GM21423 (cell line): ENCODE data around the gene FMNL2.
"Not testable (repeated sequence)": the region's sequence is repeated elsewhere in the genome, so short reads cannot be mapped to it uniquely, and the experiment has no call there.

Experiments
- ATAC-seq: cut with Tn5 transposase; IDR thresholded peaks from one replicate; pipeline ENCODE4 v1.9.1; 2021; ENCODE audit warnings: mild to moderate bottlenecking, moderate library complexity; ENCODE audit not compliant: unreplicated experiment

FMNL2 gene

GRCh38 chr2:152513029-152513428, 178.1 kb downstream of the FMNL2 start:
- ATAC-seq: no peak

- no peak for ATAC-seq
Measured at GRCh38 chr2:152513681-152514080, 178.7 kb downstream of the FMNL2 start.

DNA sequence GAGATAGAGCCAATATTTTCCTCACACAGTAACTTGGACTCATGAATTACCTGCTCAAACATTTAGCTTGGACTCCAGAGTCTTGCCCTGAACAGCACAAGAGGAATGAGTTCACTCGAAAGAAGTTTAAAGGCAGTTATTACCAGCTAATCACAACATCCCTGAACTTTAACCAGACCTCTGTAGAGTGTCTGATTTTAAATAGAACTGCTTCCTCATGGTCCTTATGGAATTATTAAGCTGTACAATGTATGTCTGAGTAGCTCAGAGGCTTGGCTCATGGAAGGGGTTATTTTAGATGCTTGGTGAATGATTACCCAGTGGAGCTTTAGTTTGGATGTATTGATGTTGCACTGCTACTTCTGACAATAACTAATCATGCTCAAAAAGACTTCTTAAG, 183.1 kb downstream of the FMNL2 start:
- ATAC-seq: no peak

- no peak for ATAC-seq
Measured at GRCh38 chr2:152518641-152519580, 183.9 kb downstream of the FMNL2 start.

DNA sequence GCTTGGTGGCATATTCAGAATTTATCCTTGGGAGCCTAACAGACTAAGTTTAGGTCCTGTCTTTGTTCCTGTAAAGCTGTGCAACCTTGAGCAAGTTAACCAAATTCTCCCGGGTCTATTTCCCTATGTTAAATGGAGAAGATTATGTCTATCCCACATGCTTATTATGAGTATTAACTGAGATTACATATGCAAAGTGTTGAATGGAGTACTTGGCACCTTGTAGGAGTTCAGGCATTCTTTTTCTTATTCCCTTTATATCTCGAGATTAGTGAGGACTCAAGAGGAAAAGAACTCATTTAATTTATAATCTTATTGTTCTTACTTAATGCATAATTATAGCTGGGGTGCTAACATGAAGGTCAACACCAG, 184.6 kb downstream of the FMNL2 start:
- no peak for ATAC-seq

DNA sequence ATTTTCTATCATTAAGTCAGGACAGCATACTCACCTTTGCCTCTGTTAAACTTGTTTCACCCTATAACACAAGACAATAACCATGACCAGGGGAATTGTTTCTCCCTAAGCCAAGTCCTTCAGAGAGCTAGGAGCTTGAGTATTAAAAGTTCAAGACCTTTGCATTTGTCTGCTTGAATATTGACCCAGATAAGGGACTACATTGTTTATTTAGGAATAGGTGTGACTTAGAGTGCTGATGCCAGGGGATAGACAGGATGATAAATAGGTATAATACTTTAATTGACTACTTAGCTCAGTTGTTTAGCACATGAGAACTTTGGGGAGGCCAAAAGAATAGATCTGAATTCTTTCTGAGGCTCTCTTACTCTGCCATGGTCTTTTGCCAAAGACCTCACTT, 185.8 kb downstream of the FMNL2 start:
- no peak for ATAC-seq

GRCh38 chr2:152522446-152522845, 187.5 kb downstream of the FMNL2 start:
- not testable (repeated sequence) for ATAC-seq

DNA sequence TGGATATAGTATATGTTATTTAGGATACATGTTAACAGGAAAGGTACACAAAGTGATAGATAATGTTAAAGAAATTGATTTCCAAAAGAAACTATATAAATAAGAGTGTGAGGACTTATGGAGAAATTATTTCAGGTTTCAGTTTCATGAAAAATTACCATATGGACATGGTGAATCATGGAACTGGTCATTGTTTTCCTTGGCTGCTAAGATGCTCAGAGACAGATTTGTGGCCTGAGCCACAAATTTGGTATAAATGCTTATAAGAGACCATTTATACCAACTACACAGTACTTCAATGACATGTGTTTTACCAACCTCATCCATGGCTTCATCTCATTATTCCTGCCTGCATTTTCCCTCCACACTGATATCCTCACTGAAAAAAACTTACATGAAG, 188.1 kb downstream of the FMNL2 start:
- no peak for ATAC-seq

- no peak for ATAC-seq
Measured at GRCh38 chr2:152525277-152525838, 190.4 kb downstream of the FMNL2 start.

GRCh38 chr2:152529420-152530115, 194.6 kb downstream of the FMNL2 start:
- no peak for ATAC-seq

DNA sequence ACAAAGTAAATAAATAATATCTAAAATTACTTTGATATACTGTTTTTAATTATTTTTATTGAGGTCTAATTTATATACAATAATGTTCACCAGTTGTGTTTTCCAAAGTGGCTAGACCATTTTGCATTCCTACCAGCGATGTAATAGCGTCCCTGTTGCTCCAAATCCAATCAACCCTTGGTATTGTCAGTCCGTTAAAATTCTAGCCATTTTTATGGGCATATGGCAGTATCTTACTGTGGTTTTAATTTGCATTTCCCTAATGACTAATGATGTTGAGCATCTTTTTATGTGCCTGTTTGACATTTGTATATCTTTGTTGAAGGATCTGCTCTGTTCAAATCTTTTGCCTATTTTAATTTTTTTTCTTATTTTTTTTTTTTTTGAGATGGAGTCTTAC, 197.3 kb downstream of the FMNL2 start:
- ATAC-seq: no peak

DNA sequence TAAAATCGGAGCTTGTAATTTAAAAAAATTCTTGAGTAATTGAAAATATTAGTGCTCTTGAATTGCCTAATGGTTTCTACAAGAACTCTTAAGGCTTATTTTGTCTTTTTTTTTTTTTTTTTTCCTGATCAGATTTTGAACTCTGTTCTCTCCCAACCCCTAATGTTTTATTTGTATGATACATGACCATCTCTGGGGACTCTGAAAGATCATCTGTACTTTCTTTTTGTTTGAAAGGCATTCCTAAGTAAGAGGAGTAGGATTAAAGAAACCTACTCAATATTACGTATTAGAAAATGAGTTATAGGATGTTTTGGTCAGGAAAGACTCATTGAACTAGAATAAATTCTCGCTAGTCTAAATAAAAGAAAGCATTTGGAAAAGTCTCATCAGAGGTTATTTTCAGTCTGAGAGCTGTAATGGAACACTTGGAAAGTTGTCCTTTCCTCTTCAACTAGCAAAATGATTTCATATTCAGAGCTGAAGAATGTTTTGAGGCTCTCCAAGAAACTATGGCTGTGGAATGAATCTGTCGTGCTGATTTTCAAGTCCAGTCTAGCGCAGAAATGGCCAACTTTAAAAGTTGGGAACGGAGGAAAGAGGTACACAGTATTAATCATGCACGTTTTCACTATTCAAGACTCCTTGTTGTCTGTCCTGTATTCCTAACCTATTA, 199.6 kb downstream of the FMNL2 start:
- no peak for ATAC-seq

GRCh38 chr2:152537081-152537651, 202.2 kb downstream of the FMNL2 start:
- ATAC-seq: no peak

DNA sequence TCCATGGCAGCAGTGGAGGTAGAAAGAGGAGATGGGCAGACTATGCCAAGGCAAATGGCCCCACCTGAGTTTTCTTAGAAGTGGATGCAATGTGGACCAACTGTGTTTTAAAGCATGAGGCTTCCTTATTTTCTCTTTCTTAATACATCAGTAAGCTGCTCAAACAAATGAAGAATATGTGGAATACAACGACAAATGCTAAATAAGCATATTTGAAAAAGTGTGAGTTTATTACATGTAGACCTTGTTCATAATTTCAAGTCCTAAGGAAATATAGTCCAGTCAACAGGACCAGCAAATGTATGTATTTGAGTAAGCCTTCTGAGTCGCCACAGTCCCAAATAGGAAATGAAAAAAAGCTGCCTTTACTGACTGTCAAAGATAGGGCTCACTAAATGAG, 204.4 kb downstream of the FMNL2 start:
- ATAC-seq: no peak

- ATAC-seq: no peak
Measured at GRCh38 chr2:152541712-152542111, 206.7 kb downstream of the FMNL2 start.

DNA sequence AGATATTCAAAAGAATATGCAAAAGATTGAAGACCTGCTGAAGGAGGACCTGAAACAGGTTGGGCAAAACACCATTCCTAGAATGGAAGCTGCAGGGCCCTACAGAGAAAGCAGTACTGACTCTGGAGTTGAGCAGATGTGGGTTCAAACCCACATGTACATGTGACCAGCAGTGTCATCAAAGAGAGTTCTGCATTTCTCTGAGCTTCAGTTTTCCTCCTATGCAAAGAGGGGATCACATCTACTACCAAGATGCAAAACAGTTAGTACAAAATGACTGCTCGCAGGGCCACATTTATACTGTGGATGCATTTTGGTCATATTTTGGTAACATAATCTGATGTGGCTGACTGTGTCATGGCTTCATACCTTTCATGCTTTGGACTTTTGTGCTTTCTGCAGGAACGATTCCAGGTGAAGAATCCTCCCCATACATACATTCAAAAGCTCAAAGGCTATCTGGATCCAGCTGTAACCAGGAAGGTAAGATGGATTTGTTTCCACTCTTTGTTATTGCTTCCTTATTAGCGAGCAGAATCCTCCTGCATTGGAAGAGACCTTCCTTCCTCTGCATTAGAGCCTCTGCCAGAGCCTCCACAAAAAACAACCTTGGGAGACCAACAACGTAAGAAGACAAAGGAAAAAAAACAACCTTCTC, 207.5 kb downstream of the FMNL2 start:
- ATAC-seq: no peak

DNA sequence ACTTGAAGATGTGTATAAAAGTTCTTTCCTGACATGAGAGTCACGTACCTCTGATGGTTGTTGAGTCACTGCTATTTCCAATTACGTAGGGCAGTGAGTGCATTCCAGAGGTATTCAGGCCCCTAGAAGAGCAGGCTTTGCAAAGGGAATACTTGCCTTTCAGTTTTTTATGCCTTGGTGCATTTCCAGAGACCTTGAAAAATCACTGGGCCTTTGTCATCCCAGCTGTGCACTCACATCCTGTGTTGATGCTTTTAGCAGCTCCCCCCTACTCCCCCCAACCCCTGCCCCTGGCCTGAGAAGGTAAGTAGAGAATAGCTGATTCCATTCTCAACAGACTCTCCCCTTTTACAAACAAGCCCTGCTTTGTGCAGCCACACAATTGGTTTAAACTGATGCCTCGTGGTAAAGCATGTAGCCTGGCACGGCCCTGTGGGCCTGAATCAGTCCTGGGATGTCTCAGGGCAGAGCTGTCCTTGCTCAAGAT, 208.1 kb downstream of the FMNL2 start:
- no peak for ATAC-seq

DNA sequence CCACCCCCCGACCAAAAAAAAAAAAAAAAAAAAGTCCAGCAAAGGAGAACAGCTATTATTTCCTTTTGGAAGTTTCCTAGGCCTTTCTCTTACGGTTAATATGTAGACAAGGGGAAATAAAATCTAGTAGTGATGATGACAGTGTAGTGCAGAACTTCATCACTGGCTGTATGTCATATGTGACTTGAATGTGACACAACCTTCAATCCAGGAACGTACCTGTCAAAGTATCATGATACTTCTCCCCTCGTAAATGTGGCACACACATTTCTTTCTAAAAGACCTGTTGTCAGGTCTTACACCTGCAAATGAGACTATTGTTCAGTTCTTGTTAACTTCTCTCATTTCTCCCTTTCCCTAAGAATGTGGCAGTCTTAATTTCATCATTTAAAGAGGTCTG, 208.7 kb downstream of the FMNL2 start:
- no peak for ATAC-seq

GRCh38 chr2:152544638-152545037, 209.7 kb downstream of the FMNL2 start:
- ATAC-seq: no peak

DNA sequence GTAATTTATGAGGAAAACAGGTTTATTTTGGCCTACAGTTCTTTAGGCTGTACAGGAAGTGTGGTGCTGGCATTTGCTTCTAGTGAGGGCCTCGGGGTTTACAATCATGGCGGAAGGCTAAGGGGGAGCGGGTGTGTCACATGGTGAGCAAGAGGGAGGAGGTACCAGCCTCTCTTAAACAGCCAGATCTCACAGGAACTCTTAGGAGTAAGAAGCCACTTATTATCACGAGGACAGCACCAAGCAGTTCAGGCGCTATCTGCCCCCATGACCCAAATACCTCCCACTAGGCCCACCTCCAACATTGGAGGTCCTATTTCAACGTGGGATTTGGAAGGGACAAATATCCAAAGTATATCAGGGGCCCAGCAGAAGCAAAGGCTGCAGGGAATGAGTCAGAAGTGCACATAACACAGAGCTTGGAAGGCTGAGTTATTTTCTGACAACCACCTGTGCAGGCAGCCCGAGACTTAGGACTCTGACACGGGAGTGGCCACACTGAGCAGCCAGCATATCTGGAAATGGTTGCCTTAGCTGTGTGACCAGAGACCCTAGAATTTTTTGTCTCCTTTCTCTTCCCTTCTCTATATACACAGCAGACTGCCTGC, 211.4 kb downstream of the FMNL2 start:
- no peak for ATAC-seq
